ENCODE data around the gene ROR1.
A peak's percentile ranks its signal among the peaks of the same experiment; 100 is the strongest.

Gene ROR1

GRCh38 chr1:64161357-64161941, 387.6 kb downstream of the ROR1 start:
- DNase-seq, result no peak

DNA sequence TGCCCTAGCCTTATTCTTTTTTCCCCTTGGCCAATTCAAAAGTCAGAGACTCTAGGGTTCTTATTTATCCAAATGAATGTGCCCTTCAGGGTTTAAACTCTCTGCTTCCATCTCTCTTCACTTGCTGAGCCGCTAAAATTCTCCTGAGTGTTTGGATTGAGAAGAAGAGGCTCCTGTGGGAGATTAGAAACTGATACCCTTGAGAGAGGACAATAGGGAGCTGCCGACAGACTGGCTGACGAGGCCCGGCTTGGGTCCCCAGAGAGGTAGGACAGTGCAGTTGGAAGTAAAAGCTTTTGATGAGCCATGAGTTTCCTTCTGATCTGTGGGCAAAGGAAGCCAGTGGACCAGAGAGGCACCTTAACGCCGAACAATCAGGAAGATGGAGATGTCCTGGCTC, 388.3 kb downstream of the ROR1 start:
- DNase-seq, result peak; percentile 27

GRCh38 chr1:64162804-64163203, 389.0 kb downstream of the ROR1 start:
- no peak for DNase-seq

- no peak for DNase-seq
Measured at GRCh38 chr1:64163431-64163830, 389.6 kb downstream of the ROR1 start.

DNA sequence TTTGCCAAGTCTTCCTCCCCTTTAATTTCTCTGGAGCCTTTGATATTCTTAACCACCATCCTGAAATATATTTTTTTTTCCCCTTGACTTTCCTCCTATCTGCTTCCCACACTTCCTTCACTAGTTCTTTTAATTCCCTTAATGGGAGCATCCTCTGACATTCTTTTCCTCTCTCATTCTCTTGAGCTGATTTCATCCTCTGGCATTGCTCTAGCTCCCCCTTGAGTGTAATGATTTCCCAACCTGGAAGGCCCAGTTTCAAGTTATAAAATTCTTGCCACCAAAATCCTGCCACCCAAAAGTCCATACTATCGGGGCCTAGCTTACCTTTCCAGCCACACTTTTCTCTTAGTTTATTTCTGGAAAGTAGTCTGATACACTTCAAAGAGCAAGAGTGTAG, 390.2 kb downstream of the ROR1 start:
- DNase-seq, result peak; percentile 49

- DNase-seq, result no peak
Measured at GRCh38 chr1:64166629-64167028, 392.8 kb downstream of the ROR1 start.

DNA sequence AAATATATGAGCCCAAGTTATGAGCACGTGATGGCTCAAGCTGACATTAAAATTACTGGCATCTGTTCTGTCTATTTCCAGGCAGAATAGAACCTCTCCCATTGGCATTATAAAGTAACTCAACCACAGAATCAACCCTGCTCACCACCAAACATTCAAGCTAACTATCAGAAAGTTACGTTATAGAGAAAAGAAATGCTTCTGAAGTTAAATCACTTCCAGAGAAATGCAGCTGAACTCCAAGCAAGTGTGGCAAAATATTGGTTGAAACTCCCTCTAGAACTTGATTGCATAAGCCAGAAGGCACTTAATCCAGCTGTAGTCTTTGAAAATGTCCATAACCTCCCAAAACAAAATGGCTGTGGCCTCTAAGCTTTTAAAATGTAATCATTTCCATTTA, 393.4 kb downstream of the ROR1 start:
- no peak for DNase-seq

GRCh38 chr1:64171246-64171645, 397.4 kb downstream of the ROR1 start:
- peak; percentile 42 for DNase-seq

DNA sequence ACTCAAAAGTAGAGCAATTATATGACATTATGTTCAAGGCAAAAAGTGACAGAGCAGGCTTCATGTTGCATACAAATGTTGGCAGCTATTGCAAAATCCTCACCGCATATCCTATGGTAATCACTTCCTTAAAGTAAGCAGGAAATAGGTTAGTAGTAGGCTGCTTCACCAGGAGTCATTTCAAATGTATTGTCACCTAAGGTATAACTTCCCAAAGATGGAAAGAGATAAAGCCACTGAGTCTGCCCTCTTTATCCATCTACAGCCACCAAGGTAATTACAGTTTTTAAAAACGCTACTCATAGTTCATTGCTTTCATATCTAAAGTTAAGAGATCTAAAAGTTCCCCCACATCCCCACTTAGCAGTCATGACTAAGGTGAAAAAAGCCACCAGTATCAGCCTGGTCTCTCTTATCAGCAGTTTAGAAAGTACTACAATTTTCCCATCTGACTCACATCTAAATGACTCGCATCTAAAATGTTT, 398.0 kb downstream of the ROR1 start:
- peak; percentile 67 for DNase-seq

GRCh38 chr1:64172458-64172983, 398.7 kb downstream of the ROR1 start:
- DNase-seq, result peak; percentile 87

- no peak for DNase-seq
Measured at GRCh38 chr1:64173336-64173940, 399.6 kb downstream of the ROR1 start.

- no peak for DNase-seq
Measured at GRCh38 chr1:64175639-64176038, 401.8 kb downstream of the ROR1 start.

DNA sequence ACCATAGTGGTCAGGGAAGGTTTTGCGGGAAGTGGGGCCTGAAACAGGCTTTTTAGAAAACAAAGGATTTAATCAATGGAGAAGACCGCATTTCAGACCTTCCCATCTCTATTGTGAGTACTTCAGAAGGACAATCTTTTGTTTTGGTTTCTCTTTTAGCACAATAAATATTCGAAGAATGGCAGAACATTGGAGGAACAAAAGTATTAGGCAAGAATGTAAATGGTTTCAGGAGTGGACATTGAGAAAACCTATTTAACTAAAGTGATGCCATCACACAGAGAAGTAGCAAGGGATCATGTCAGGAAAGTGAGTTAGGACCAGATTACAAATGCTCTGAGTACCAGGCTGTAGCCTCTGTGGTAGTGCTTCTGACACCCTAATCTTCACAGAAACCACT, 402.8 kb downstream of the ROR1 start:
- DNase-seq, result no peak

DNA sequence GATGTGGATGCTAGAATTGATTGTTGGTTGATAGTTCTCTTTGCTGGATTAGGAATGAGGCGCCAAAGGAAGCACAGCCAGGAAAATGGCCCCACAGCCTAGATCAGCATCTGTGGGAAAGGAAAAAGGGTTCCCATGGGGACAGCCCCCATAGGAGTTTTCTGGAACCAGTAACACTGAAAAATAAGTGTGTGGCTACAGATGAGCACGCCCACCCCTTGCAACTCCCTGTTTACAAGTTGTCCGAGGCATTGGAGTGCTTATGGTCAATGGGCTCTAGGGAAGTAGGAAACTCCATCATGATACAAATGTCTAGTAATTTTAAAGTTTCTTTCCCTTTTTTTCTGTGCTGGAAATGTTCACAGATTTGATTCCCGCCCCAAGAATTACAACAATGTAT, 405.8 kb downstream of the ROR1 start:
- no peak for DNase-seq

DNA sequence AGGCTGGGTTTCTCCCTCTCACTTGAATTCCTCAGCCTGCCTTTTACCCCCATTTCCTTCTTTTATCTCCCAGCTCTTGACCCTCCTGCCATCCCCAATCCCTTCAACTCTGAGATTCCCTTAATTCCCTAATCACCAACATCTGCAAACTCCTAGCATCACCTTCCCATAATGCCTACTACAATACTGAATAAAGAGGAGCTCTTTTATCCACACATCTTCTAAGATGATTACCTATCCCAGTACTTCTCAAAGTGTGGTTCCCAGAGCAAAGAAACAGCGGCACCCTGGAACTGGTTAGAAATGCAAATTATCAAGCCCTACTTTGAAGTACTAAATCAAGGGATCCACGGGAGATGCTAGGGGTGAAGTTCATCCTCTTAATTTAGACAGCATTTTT, 408.4 kb downstream of the ROR1 start:
- DNase-seq, result no peak

DNA sequence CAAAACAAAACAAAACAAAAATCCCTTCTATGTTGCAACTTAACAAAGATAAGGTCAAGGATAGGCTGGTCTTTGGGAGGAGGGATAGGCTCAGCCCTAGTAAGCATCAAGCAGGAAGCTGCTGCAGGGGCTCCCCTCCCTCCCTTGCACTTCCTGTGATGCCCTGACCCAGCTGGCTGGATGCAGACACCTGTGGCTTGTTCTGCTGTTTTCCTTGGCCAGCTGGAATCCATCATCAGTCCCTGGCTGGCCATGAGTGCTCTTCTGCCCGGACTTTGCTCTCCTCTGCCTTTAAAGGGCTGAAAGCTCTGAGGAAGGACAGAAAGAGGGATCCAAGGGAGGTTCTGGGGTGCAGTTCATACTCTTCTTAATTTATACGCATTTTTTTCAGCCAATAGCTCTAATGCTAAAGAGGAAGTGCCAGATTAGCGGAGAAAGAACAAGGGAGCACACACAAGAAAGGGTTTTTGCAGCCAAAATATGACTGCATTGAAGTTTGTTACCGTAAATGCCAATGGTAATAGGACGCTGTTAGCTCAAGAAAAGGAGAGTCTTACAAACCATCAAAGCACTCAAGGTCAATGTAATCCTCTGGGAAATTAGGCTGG, 409.7 kb downstream of the ROR1 start:
- peak; percentile 97 for DNase-seq

GRCh38 chr1:64184003-64184440, 410.2 kb downstream of the ROR1 start:
- peak; percentile 89 for DNase-seq

GRCh38 chr1:64186138-64186897, 412.5 kb downstream of the ROR1 start:
- DNase-seq, result no peak

GRCh38 chr1:64186898-64187280, 413.1 kb downstream of the ROR1 start:
- DNase-seq, result no peak

DNA sequence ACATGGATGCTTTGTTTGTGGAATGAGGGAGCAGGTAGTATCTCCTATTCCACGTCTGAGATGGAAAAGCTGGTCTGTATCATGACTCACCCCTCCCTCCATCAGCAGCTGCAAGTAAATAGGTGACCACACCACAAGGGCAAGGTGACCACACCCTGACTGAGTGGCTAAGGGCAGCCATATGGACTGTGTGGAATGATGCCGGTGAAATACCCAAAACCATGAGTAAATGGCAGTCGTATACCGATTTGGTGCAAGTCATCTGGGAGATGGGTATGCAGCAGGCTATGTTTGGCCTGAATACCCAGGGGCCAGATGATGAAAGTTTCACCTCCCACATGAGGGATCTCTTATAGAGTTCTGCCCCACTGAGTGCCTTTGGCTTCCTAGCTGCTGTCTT, 413.8 kb downstream of the ROR1 start:
- DNase-seq, result peak; percentile 25

GRCh38 chr1:64192290-64192689, 418.5 kb downstream of the ROR1 start:
- peak; percentile 31 for DNase-seq

GRCh38 chr1:64194168-64195080, 420.6 kb downstream of the ROR1 start:
- no peak for DNase-seq

GRCh38 chr1:64195081-64195395, 421.2 kb downstream of the ROR1 start:
- DNase-seq, result no peak
